ENCODE results near the gene IRX5.

IRX5 gene

DNA sequence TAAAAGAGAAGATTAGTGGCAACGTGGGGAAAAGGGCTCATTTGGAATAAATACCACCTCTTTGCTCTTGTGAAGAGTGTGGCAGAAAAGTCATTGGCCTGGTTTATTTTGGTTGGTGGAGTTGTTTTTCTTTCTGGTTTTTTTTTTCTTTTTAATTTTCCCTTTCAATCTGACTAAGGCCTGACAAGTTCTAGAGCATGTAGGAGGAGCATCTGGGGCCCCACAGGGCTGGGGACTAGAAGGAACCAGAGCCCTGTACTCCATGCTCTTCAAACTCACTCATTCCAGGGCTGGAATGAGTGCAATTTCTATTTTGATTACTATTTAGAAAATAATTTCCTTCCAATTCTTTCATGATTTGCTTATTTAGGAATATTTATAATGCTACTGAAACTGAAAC lies 13.3 kb downstream of the IRX5 start:
- H3F3A ChIP-seq (ENCODE audit: control insufficient read depth, insufficient read depth), result no peaks in the 10 kb centered on the region
- no peaks in the 10 kb centered on the region for H3K4me1 ChIP-seq (ENCODE audit: control insufficient read depth, low read length)
- H3K27me3 ChIP-seq (ENCODE audit: control insufficient read depth, low read length), result no peaks in the 10 kb centered on the region
- no peaks in the 10 kb centered on the region for H4K20me1 ChIP-seq (ENCODE audit: control insufficient read depth, insufficient read depth, low read depth, low read length)
- TF ChIP-seq, protein P1, sequence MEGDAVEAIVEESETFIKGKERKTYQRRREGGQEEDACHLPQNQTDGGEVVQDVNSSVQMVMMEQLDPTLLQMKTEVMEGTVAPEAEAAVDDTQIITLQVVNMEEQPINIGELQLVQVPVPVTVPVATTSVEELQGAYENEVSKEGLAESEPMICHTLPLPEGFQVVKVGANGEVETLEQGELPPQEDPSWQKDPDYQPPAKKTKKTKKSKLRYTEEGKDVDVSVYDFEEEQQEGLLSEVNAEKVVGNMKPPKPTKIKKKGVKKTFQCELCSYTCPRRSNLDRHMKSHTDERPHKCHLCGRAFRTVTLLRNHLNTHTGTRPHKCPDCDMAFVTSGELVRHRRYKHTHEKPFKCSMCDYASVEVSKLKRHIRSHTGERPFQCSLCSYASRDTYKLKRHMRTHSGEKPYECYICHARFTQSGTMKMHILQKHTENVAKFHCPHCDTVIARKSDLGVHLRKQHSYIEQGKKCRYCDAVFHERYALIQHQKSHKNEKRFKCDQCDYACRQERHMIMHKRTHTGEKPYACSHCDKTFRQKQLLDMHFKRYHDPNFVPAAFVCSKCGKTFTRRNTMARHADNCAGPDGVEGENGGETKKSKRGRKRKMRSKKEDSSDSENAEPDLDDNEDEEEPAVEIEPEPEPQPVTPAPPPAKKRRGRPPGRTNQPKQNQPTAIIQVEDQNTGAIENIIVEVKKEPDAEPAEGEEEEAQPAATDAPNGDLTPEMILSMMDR (IDR thresholded peaks at IDR 0.05; ENCODE audit: low read depth, low read length, poor library complexity, severe bottlenecking), result no peak
- no peak for TF ChIP-seq EZH2phosphoT487 (IDR thresholded peaks at IDR 0.05; ENCODE audit: borderline replicate concordance, low read length)
- H3K27ac ChIP-seq (ENCODE audit: low read depth, low read length), result no peak overlapping the region
- no peaks in the 10 kb centered on the region for H3K9me3 ChIP-seq (ENCODE audit: control insufficient read depth, insufficient read depth, low read length)
- H3K36me3 ChIP-seq (ENCODE audit: control insufficient read depth, low read length), result no peaks in the 10 kb centered on the region
- H3K9me2 ChIP-seq (replicated peaks; ENCODE audit: control insufficient read depth, low read length), result no peaks in the 10 kb centered on the region
- no peak overlapping the region for H3K4me2 ChIP-seq (ENCODE audit: low read length)
- no peaks in the 10 kb centered on the region for H3K79me2 ChIP-seq (ENCODE audit: control insufficient read depth, low read length)
- no peak overlapping the region for H3K4me3 ChIP-seq (ENCODE audit: low read length)

DNA sequence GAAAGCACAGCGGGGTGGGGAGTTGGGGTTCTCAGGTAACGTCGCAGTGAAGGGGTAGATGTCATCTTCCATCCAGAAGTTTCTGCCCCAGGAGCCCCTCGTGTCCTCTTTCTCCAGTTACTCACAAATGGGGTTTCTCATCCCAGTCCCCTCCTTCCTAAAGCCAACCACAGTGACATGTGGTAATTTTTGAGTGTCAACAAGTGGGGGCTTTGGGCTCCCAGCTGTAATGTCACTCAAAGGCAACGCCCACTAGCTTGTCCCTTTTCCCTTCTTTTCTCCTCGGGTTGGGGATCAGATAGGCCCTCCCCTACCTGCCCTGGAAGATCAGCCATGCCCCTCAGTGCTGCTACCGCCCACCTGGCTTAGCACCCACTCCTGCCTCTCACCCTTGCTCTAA lies 14.4 kb downstream of the IRX5 start:
- Histone ChIP-seq H3K27ac (ENCODE audit: low read depth, low read length) (no peak overlapping the region), H3K4me3 (ENCODE audit: low read length) (no peak overlapping the region), H3K79me2 (ENCODE audit: control insufficient read depth, low read length) (no peaks in the 10 kb centered on the region), H3K9me2 (replicated peaks; ENCODE audit: control insufficient read depth, low read length) (no peaks in the 10 kb centered on the region), H3K9me3 (ENCODE audit: control insufficient read depth, insufficient read depth, low read length) (no peaks in the 10 kb centered on the region), H3K36me3 (ENCODE audit: control insufficient read depth, low read length) (no peaks in the 10 kb centered on the region), H4K20me1 (ENCODE audit: control insufficient read depth, insufficient read depth, low read depth, low read length) (no peaks in the 10 kb centered on the region), H3K4me2 (ENCODE audit: low read length) (no peak overlapping the region), H3K4me1 (ENCODE audit: control insufficient read depth, low read length) (no peaks in the 10 kb centered on the region), H3F3A (ENCODE audit: control insufficient read depth, insufficient read depth) (no peaks in the 10 kb centered on the region), H3K27me3 (ENCODE audit: control insufficient read depth, low read length) (no peaks in the 10 kb centered on the region)
- no peak for TF ChIP-seq EZH2phosphoT487 (IDR thresholded peaks at IDR 0.05; ENCODE audit: borderline replicate concordance, low read length)
- TF ChIP-seq, protein P1 (IDR thresholded peaks at IDR 0.05; ENCODE audit: low read depth, low read length, poor library complexity, severe bottlenecking), result no peak

DNA sequence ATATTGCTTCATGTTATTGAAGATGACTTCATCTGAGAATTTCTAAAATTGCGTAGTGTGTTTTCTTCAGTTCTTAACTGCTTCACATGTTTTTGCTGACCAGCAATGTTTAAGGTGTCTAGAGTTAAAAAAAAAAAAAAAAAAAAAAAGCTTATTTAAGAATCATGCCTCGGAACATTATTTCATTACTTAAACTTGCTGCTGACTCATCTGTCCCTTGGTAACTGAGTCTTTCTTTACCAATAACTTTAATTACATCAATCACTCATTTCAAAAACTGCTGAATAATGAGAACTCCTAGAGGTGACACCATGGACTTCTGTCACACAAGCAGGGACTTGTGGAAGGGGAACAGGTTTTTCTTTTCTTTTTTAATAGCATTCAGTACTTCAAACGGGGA lies 16.2 kb downstream of the IRX5 start:
- H4K20me1 ChIP-seq (ENCODE audit: control insufficient read depth, insufficient read depth, low read depth, low read length), result no peaks in the 10 kb centered on the region
- no peak overlapping the region for H3K27ac ChIP-seq (ENCODE audit: low read depth, low read length)
- no peaks in the 10 kb centered on the region for H3K36me3 ChIP-seq (ENCODE audit: control insufficient read depth, low read length)
- no peak overlapping the region for H3K4me3 ChIP-seq (ENCODE audit: low read length)
- no peaks in the 10 kb centered on the region for H3K27me3 ChIP-seq (ENCODE audit: control insufficient read depth, low read length)
- H3F3A ChIP-seq (ENCODE audit: control insufficient read depth, insufficient read depth), result no peaks in the 10 kb centered on the region
- no peaks in the 10 kb centered on the region for H3K79me2 ChIP-seq (ENCODE audit: control insufficient read depth, low read length)
- H3K4me1 ChIP-seq (ENCODE audit: control insufficient read depth, low read length), result no peaks in the 10 kb centered on the region
- no peaks in the 10 kb centered on the region for H3K9me2 ChIP-seq (replicated peaks; ENCODE audit: control insufficient read depth, low read length)
- TF ChIP-seq EZH2phosphoT487 (IDR thresholded peaks at IDR 0.05; ENCODE audit: borderline replicate concordance, low read length), result no peak
- TF ChIP-seq, protein P1 (IDR thresholded peaks at IDR 0.05; ENCODE audit: low read depth, low read length, poor library complexity, severe bottlenecking), result no peak
- no peak overlapping the region for H3K4me2 ChIP-seq (ENCODE audit: low read length)
- H3K9me3 ChIP-seq (ENCODE audit: control insufficient read depth, insufficient read depth, low read length), result no peaks in the 10 kb centered on the region

DNA sequence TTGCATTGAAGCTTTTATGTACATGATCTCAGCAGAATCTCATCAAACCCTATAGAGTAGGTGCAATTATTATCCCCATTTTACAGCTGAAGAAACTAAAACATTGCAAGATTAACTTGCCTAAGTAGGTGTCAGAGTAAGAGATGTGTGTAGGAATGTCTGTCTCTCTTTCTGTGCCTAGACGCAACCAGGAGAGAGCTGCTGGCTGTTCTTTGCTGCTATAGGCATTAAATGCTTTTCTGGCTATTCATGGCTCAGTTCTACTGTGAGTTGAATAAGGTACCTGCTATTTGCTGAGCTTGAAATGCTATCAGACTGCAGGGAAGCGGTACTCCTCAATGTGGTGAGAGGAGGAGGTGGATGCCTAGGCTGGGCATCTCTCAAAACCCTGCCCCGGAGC lies 17.0 kb downstream of the IRX5 start:
- Histone ChIP-seq H3K27me3 (ENCODE audit: control insufficient read depth, low read length) (no peaks in the 10 kb centered on the region), H3F3A (ENCODE audit: control insufficient read depth, insufficient read depth) (no peaks in the 10 kb centered on the region), H3K36me3 (ENCODE audit: control insufficient read depth, low read length) (no peaks in the 10 kb centered on the region), H3K4me2 (ENCODE audit: low read length) (no peak overlapping the region), H3K4me3 (ENCODE audit: low read length) (no peak overlapping the region), H3K9me3 (ENCODE audit: control insufficient read depth, insufficient read depth, low read length) (no peaks in the 10 kb centered on the region), H3K9me2 (replicated peaks; ENCODE audit: control insufficient read depth, low read length) (no peaks in the 10 kb centered on the region), H3K27ac (ENCODE audit: low read depth, low read length) (no peak overlapping the region), H4K20me1 (ENCODE audit: control insufficient read depth, insufficient read depth, low read depth, low read length) (no peaks in the 10 kb centered on the region), H3K4me1 (ENCODE audit: control insufficient read depth, low read length) (no peaks in the 10 kb centered on the region), H3K79me2 (ENCODE audit: control insufficient read depth, low read length) (no peaks in the 10 kb centered on the region)
- TF ChIP-seq EZH2phosphoT487 (IDR thresholded peaks at IDR 0.05; ENCODE audit: borderline replicate concordance, low read length), result no peak
- TF ChIP-seq, protein P1 (IDR thresholded peaks at IDR 0.05; ENCODE audit: low read depth, low read length, poor library complexity, severe bottlenecking), result no peak
